HG03066 (cell line): ENCODE results near the gene DNAH17.

Experiments used
- ATAC-seq: cut with Tn5 transposase; IDR thresholded peaks from one replicate; pipeline ENCODE4 v1.9.1; 2021; ENCODE audit warnings: low read depth; ENCODE audit not compliant: unreplicated experiment

Gene DNAH17

DNA sequence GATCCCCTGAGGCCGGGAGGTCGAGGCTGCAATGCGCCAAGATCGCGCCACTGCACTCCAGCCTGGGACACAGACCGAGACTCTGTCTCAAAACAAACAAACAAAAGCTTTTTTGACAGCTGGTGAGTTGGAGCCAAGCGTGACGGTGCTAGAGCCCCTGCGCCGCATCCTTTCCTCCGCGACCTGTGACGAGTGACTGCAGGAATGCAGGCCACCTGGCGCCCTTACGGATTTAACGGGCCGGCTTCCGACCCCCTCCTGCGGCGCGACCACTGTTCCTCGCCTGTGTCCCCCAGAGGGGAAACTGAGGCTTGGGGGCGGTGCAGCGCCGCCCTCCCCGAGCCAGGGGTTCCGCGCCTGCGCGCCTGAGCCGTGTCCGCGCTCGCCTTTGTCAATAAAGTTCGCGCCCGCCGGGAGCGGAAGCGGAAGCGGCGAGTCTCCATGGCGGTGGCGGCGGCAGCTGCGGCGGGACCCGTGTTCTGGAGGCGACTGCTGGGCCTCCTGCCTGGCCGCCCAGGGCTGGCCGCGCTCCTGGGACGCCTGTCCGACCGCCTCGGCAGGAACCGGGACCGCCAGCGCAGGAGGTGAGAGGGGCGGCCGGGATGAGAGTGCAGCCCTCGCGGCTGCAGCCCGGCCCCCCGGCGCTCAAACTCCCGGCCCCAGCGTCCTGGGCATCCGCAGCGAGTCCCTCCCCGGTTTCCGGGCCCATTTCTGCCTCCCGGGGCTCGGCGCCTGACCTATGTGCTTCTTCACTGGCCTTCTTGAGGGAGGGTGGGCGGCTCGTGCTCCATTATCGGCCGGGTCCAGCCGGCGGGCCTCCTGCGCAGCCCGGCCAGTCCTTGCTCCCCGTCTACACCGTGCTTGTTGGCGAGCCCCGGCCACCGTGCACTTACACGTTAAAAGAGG lies 198.7 kb downstream of the DNAH17 start, which contains the start of gene PGS1:
PGS1 (plus strand) TSS at position 425 of the 906 bp plus-strand sequence; CDS start at position 442, 17 bp downstream.
- ATAC-seq = no peak

DNA sequence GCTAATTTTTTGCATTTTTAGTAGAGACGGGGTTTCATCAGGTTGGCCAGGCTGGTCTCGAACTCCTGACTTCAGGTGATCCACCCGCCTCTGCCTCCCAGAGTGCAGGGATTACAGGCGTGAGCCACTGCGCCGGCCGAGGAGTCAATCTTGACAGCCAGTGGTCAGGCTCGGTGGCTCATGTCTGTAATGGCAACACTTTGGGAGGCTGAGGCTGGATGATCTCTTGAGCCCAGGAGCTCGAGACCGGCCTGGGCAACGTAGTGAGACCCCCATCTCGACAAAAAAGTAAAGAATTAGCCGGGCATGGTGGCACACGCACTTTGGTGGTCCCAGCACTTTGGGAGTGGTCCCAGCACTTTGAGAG lies 199.4 kb downstream of the DNAH17 start:
- no peak for ATAC-seq

DNA sequence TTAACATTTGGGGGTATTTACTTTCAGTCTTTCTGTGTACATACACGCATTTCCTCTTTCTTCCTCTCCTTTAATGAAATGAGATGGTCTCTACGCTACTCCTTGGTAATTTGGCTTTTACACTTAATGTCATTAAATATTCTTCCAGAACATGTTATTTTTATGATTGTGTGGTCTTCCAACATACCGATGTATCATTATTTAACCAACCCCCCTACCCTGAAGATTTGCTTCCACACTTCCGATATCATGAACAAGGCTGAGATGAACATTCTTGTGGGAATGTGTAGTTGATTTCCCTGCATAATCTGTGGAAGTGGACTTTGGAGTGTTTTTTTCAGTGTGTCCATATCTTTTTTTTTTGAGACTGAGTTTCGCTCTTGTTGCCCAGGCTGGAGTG lies 201.0 kb downstream of the DNAH17 start:
- ATAC-seq = no peak

DNA sequence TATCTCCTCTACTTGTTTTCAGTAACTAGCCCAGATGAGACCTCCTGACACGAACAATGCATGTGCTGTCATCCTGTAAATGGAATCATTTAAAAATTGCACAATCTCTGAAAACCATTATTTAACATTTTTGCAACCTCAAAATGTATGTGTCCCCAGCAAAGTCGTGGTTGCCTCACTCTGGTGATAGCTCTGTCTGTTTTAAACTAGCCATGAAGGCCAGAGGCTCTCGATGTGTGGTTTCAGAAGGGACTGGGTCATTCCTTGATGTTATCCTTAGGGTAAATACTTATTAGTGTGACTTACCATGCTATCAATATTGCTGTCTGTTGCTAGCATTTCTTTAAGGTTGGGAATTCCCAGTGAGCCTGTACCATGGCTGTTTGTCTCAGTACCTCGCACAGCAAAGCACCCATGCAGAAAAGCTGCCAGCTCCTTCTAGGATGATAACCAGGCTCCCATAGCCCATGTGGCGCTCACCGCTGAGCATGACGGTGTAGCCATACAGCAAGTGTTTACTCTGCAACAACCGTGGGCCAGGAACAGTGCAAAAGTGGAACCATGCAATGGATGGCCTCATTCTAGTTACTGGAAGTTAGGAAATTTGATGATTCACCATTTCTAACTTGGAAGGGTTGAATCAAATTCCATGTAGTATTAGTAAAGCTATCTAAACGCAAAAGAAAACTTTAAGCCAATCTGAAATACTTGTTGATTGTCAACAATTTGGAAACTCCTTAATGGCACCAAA lies 201.6 kb downstream of the DNAH17 start:
- no peak for ATAC-seq

DNA sequence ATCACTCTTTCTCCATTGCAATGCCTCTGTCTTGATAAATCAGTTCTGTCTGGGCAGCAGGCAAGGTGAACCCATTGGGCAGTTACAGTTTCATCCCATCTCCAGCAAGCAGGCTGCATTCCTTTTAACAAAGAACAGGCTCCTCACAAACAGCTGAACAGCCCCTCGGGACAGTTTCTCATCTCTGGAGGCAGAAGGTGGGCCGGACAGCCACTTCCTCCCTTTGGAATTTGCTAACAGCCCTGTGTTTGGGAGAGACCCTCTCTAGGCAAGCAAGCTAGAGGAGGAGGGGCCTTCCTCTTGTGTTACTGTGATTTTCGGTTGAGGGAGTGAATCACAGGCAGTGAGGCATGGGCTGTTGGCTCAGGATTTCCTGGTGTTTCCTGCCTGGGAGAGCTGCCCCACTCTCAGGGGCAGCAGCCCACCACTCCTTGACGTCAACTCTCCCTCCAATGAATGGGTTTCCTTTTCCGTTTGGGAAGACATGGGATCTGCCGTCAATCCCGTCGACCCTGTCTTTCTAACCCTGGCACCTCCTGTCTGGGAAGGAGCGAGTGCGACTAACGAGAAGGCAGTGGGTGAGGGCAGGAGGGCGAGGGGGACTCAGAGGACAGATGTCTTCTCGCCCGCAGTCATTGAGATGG lies 202.4 kb downstream of the DNAH17 start:
- no peak for ATAC-seq

DNA sequence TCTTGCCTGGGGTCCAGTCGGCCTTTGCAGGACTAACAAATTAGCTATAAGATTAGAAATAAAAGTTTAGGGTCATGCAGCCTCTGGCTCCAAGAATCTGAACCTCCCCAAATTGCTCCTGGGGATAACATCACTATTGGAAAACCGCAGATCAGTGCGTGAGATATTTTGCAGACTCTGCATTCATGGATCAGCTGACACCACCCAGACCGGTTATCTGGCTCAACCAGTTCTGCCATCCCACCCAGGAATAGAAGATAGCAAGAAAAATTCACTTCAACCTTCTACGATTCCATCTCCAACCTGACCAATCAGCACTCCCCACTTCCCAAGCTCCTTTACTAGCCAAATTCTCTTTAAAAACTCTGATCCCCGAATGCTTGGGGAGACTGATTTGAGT lies 203.0 kb downstream of the DNAH17 start:
- no peak for ATAC-seq
